Measurements from ENCODE around the gene TEAD2.

The TEAD2 gene

DNA sequence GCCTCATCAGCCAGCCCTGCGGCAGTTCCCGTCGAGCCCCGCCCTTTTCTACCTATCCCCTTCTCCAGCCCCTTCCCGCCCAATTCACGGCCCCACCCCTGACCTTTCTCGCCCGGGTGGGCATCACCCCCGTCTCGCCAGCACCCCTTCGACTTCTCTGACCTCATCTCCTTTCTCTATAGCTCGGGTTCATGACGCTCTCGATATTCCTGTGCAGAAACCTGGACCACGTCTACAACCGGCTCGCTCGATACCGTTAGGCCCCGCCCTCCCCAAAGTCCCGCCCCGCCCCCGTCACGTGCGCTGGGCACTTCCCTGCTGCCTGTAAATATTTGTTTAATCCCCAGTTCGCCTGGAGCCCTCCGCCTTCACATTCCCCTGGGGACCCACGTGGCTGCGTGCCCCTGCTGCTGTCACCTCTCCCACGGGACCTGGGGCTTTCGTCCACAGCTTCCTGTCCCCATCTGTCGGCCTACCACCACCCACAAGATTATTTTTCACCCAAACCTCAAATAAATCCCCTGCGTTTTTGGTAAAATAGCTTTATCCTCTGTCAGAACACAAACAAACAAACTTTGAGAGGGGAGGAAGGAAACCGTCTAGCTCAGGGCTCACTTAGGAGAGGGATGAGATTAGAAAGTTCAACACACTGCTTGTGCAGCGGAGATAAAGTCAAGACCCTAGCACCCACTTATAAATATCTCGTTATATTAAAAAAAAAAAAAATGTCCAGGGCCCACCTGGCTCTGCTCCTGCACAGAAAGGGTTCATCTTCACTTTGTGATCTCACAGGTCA, 21.9 kb downstream of the TEAD2 start:
- H3K4me3 ChIP-seq (ENCODE audit: low read length): peak overlapping the region; percentile 43
- DNase-seq (ENCODE audit: low read depth): peak; percentile 14
- TF ChIP-seq, protein P1, sequence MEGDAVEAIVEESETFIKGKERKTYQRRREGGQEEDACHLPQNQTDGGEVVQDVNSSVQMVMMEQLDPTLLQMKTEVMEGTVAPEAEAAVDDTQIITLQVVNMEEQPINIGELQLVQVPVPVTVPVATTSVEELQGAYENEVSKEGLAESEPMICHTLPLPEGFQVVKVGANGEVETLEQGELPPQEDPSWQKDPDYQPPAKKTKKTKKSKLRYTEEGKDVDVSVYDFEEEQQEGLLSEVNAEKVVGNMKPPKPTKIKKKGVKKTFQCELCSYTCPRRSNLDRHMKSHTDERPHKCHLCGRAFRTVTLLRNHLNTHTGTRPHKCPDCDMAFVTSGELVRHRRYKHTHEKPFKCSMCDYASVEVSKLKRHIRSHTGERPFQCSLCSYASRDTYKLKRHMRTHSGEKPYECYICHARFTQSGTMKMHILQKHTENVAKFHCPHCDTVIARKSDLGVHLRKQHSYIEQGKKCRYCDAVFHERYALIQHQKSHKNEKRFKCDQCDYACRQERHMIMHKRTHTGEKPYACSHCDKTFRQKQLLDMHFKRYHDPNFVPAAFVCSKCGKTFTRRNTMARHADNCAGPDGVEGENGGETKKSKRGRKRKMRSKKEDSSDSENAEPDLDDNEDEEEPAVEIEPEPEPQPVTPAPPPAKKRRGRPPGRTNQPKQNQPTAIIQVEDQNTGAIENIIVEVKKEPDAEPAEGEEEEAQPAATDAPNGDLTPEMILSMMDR (IDR thresholded peaks at IDR 0.05; ENCODE audit: insufficient read depth, low read depth, low read length, missing control alignments): no peak

DNA sequence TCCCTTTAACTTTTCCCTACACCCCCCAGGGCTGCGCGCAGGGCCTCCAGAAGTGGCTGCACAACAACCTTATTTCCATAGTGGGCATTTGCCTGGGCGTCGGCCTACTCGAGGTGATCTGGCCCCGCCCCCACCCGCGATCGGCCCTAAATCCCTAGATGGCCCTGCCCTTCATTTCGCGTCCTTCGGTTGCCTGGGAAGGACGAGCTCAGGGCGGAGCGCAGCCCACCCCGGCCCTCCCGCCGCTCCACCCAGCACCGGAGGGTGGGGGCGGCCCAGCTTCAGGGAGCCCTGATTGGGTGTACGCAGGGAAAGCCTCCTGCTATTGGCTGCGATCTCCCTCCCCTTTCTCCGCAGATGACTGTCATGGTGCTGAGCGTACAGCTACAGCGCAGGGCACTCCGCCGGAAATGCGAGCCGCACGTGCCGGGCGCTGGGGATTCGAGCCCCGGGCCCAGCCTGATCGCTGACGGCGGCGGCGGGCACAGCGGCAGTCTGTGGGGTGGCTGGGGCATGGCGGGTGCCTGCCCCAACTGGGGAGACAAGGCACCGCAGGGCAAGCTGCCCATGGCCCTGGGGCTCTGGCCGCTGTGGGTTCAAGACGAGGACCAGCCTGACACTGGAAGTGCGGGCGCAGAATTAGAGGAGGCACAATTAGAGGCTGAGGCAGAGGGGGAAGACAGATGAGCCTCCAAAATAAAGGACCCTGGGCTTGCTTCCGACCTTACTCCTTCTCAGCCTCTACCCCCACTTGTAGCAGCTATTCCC, 22.7 kb downstream of the TEAD2 start:
- TF ChIP-seq, protein P1 (IDR thresholded peaks at IDR 0.05; ENCODE audit: insufficient read depth, low read depth, low read length, missing control alignments): no peak
- peak; percentile 92 for DNase-seq (ENCODE audit: low read depth)
- H3K4me3 ChIP-seq (ENCODE audit: low read length): peak overlapping the region; percentile 43

DNA sequence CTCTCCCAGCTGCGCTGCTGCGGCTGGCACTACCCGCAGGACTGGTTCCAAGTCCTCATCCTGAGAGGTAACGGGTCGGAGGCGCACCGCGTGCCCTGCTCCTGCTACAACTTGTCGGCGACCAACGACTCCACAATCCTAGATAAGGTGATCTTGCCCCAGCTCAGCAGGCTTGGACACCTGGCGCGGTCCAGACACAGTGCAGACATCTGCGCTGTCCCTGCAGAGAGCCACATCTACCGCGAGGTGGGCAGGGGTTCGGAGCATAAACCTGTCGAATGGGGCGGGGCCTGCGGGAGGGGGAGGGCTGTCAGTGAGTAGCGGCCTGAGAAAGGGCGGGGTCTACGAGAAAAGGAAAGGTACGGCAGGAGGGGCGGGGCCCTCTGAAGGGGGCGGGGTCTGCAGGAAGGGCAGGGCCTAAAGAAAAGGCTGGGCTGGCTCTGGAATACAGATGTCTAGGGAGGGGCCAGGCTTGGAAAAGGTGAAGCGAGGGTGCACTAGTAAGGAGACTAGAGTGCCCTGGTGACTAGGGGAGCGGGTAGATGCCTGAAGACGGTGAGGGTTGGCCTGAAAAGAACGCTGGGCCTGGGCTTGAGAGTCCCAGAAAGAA, 23.4 kb downstream of the TEAD2 start:
- TF ChIP-seq, protein P1 (IDR thresholded peaks at IDR 0.05; ENCODE audit: insufficient read depth, low read depth, low read length, missing control alignments): no peak
- DNase-seq (ENCODE audit: low read depth): peak; percentile 94
- H3K4me3 ChIP-seq (ENCODE audit: low read length): peak overlapping the region; percentile 43

DNA sequence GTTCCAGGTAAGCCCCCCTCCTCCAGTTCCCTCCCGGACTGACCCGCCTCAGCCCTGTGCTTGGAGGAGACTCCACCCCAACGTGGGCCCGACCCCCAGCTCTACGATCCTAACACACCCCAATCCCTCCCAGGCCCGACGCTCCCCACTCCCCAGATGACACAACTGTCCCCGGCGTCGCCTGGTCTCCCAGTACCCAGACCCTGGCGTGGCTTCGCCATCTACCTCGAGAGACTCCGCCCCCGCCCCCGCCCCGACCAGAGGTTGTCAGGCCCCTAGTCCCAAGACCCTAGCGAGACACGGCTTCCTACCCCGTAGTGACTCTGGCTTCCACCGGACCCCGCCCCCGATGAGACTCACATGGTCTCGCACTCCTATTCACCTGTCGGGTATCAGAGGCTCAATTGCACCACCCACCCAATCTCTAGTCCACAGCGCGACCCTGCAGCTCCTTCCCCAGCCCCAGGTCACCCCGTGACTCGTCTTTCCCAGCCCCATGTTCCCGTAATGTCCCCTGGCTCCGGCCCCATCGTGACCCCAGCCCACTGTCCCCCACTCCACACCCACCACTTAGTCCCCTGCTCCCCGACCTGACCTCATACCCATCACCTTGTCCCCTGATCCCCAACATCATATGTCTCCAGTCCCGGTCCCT, 24.1 kb downstream of the TEAD2 start:
- TF ChIP-seq, protein P1 (IDR thresholded peaks at IDR 0.05; ENCODE audit: insufficient read depth, low read depth, low read length, missing control alignments): no peak
- DNase-seq (ENCODE audit: low read depth): no peak
- no peak overlapping the region for H3K4me3 ChIP-seq (ENCODE audit: low read length)

DNA sequence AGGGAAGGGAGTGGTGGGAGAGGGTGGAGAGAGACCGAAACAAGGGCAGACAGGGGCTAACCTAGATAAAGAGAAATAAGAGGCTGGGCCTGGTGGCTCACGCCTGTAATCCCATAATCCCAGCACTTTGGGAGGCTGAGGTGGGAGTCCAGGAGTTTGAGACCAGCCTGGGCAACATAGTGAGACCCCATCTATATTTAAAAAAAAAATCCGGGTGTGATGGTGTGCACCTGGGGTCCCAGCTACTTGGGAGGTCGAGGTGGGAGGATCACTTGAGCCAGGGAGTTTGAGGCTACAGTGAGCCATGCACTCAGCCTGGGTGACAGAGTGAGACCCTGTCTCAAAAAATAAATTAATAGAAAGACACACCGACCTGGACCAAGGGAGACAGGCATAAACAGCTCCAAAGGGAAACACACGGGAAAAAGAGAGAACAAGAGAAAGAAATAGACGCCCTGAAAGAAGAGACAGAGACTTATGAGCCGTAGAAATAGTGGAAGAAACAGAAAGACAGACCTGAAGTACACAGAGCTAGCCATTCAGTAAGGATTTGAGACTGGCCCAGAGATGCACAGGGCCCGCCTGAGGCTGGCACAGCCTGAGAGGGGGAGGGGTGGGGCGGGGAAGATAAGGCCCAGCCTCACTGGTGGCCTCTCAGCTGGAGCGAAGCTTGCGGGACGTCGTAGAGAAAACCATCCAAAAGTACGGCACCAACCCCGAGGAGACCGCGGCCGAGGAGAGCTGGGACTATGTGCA, 24.8 kb downstream of the TEAD2 start:
- H3K4me3 ChIP-seq (ENCODE audit: low read length): no peak overlapping the region
- no peak for DNase-seq (ENCODE audit: low read depth)
- TF ChIP-seq, protein P1 (IDR thresholded peaks at IDR 0.05; ENCODE audit: insufficient read depth, low read depth, low read length, missing control alignments): no peak
